ENCODE data around the gene ZKSCAN5.

ZKSCAN5 gene

GRCh38 chr7:99551767-99552463 is 47.5 kb downstream of the ZKSCAN5 start, which contains the start of gene FAM200A:
TSS of gene FAM200A (minus strand) at chr7:99552114. CDS start at chr7:99548407, 3,707 bp downstream.
- no peaks in the 10 kb centered on the region for H3K27me3 ChIP-seq (ENCODE audit: low read depth)
- no peaks in the 10 kb centered on the region; the same call in 1 of the 2 replicates for H3K4me1 ChIP-seq
- no peaks in the 10 kb centered on the region for H3K9me3 ChIP-seq
- H3K4me3 ChIP-seq = peak within 1 kb of the TSS; percentile 85
- peaks cover 21% of the 10 kb centered on the region for H3K36me3 ChIP-seq (replicated peaks)
- peak; percentile 85 to 90 for DNase-seq (ENCODE audit: low spot score in 2 of 2)
- in situ Hi-C loops (cut with MboI; ENCODE audit: low sequenced_read_pairs) = no loop called here

GRCh38 chr7:99553039-99553438 is 48.6 kb downstream of the ZKSCAN5 start:
- Histone ChIP-seq H3K4me3 (no peak overlapping the region), H3K27me3 (ENCODE audit: low read depth) (no peaks in the 10 kb centered on the region), H3K9me3 (no peaks in the 10 kb centered on the region), H3K4me1 (peaks cover 6% of the 10 kb centered on the region), H3K36me3 (replicated peaks) (peaks cover 21% of the 10 kb centered on the region)
- DNase-seq (ENCODE audit: low spot score in 2 of 2) = no peak
- in situ Hi-C loops (cut with MboI; ENCODE audit: low sequenced_read_pairs) = no loop called here

- in situ Hi-C loops (cut with MboI; ENCODE audit: low sequenced_read_pairs) = no loop called here
- no peaks in the 10 kb centered on the region for H3K9me3 ChIP-seq
- no peak for DNase-seq (ENCODE audit: low spot score in 2 of 2)
- H3K4me3 ChIP-seq = no peak overlapping the region
- no peaks in the 10 kb centered on the region for H3K27me3 ChIP-seq (ENCODE audit: low read depth)
- H3K4me1 ChIP-seq = peaks cover 6% of the 10 kb centered on the region
- peaks cover 21% of the 10 kb centered on the region for H3K36me3 ChIP-seq (replicated peaks)
Observed at GRCh38 chr7:99554939-99555338, 50.5 kb downstream of the ZKSCAN5 start.

- peaks cover 40% of the 10 kb centered on the region for H3K36me3 ChIP-seq (replicated peaks)
- DNase-seq (ENCODE audit: low spot score in 2 of 2) = no peak
- no peaks in the 10 kb centered on the region for H3K9me3 ChIP-seq
- no peaks in the 10 kb centered on the region for H3K27me3 ChIP-seq (ENCODE audit: low read depth)
- H3K4me3 ChIP-seq = peak overlapping the region; percentile 91
- in situ Hi-C loops (cut with MboI; ENCODE audit: low sequenced_read_pairs) = no loop called here
- peaks cover 6% of the 10 kb centered on the region for H3K4me1 ChIP-seq
Observed at GRCh38 chr7:99557196-99557607, 52.7 kb downstream of the ZKSCAN5 start.

GRCh38 chr7:99557940-99558305 is 53.5 kb downstream of the ZKSCAN5 start:
- in situ Hi-C loops (cut with MboI; ENCODE audit: low sequenced_read_pairs) = no loop called here
- Histone ChIP-seq H3K9me3 (no peaks in the 10 kb centered on the region), H3K27me3 (ENCODE audit: low read depth) (no peaks in the 10 kb centered on the region), H3K4me1 (peaks cover 6% of the 10 kb centered on the region), H3K36me3 (replicated peaks) (peaks cover 47% of the 10 kb centered on the region), H3K4me3 (peak overlapping the region; percentile 91)
- DNase-seq (ENCODE audit: low spot score in 2 of 2) = no peak

- Histone ChIP-seq H3K4me3 (peak within 1 kb of the TSS; percentile 91), H3K4me1 (peaks cover 6% of the 10 kb centered on the region), H3K27me3 (ENCODE audit: low read depth) (no peaks in the 10 kb centered on the region), H3K36me3 (replicated peaks) (peaks cover 48% of the 10 kb centered on the region), H3K9me3 (no peaks in the 10 kb centered on the region)
- in situ Hi-C loops (cut with MboI; ENCODE audit: low sequenced_read_pairs) = no loop called here
- DNase-seq (ENCODE audit: low spot score in 2 of 2) = peak; percentile 86 to 95
Observed at GRCh38 chr7:99558306-99559174, 54.1 kb downstream of the ZKSCAN5 start, which contains the start of gene ZNF655. TSS of gene ZNF655 (plus strand) at chr7:99558642. CDS start at chr7:99560560, 1,918 bp downstream.

- in situ Hi-C loops (cut with MboI; ENCODE audit: low sequenced_read_pairs) = no loop called here
- Histone ChIP-seq H3K4me3 (peak overlapping the region; percentile 91), H3K27me3 (ENCODE audit: low read depth) (no peaks in the 10 kb centered on the region), H3K36me3 (replicated peaks) (peaks cover 56% of the 10 kb centered on the region), H3K9me3 (no peaks in the 10 kb centered on the region), H3K4me1 (peaks cover 6% of the 10 kb centered on the region)
- DNase-seq (ENCODE audit: low spot score in 2 of 2) = no peak
Observed at GRCh38 chr7:99559175-99559915, 54.9 kb downstream of the ZKSCAN5 start.

GRCh38 chr7:99560834-99561736 is 56.6 kb downstream of the ZKSCAN5 start:
- no peak overlapping the region for H3K4me3 ChIP-seq
- in situ Hi-C loops (cut with MboI; ENCODE audit: low sequenced_read_pairs) = no loop called here
- no peak for DNase-seq (ENCODE audit: low spot score in 2 of 2)
- peaks cover 66% of the 10 kb centered on the region for H3K36me3 ChIP-seq (replicated peaks)
- H3K27me3 ChIP-seq (ENCODE audit: low read depth) = no peaks in the 10 kb centered on the region
- H3K4me1 ChIP-seq = peaks cover 6% of the 10 kb centered on the region
- H3K9me3 ChIP-seq = no peaks in the 10 kb centered on the region

GRCh38 chr7:99561737-99562051 is 57.2 kb downstream of the ZKSCAN5 start:
- H3K4me1 ChIP-seq = peaks cover 6% of the 10 kb centered on the region
- no peak overlapping the region for H3K4me3 ChIP-seq
- H3K27me3 ChIP-seq (ENCODE audit: low read depth) = no peaks in the 10 kb centered on the region
- peaks cover 64% of the 10 kb centered on the region for H3K36me3 ChIP-seq (replicated peaks)
- in situ Hi-C loops (cut with MboI; ENCODE audit: low sequenced_read_pairs) = no loop called here
- H3K9me3 ChIP-seq = no peaks in the 10 kb centered on the region
- no peak for DNase-seq (ENCODE audit: low spot score in 2 of 2)

- no peak overlapping the region for H3K4me3 ChIP-seq
- H3K4me1 ChIP-seq = peaks cover 4% of the 10 kb centered on the region
- H3K9me3 ChIP-seq = no peaks in the 10 kb centered on the region
- in situ Hi-C loops (cut with MboI; ENCODE audit: low sequenced_read_pairs) = no loop called here
- H3K36me3 ChIP-seq (replicated peaks) = peaks cover 62% of the 10 kb centered on the region
- DNase-seq (ENCODE audit: low spot score in 2 of 2) = no peak
- H3K27me3 ChIP-seq (ENCODE audit: low read depth) = no peaks in the 10 kb centered on the region
Observed at GRCh38 chr7:99562114-99562784, 57.8 kb downstream of the ZKSCAN5 start.

GRCh38 chr7:99562832-99563231 is 58.4 kb downstream of the ZKSCAN5 start:
- Histone ChIP-seq H3K4me3 (no peak overlapping the region), H3K27me3 (ENCODE audit: low read depth) (no peaks in the 10 kb centered on the region)
- no peak for DNase-seq (ENCODE audit: low spot score in 2 of 2)

GRCh38 chr7:99563650-99564049 is 59.2 kb downstream of the ZKSCAN5 start:
- no peaks in the 10 kb centered on the region for H3K4me1 ChIP-seq
- H3K27me3 ChIP-seq (ENCODE audit: low read depth) = no peaks in the 10 kb centered on the region
- peaks cover 67% of the 10 kb centered on the region for H3K36me3 ChIP-seq (replicated peaks)
- no peak for DNase-seq (ENCODE audit: low spot score in 2 of 2)
- in situ Hi-C loops (cut with MboI; ENCODE audit: low sequenced_read_pairs) = no loop called here
- no peak overlapping the region for H3K4me3 ChIP-seq
- H3K9me3 ChIP-seq = no peaks in the 10 kb centered on the region

More at GRCh38 chr7:99562832-99563231, 58.4 kb downstream of the ZKSCAN5 start:
- H3K4me1 ChIP-seq = no peaks in the 10 kb centered on the region
- H3K36me3 ChIP-seq (replicated peaks) = peaks cover 65% of the 10 kb centered on the region
- in situ Hi-C loops (cut with MboI; ENCODE audit: low sequenced_read_pairs) = no loop called here
- no peaks in the 10 kb centered on the region for H3K9me3 ChIP-seq

All from HAP-1 (cell line).